ENCODE data around the gene USP22.
A peak's percentile ranks its signal among the peaks of the same experiment; 100 is the strongest.

- TF ChIP-seq CTCF (optimal IDR thresholded peaks at IDR 0.05 in 1 of 3, IDR thresholded peaks at IDR 0.05 in 1 of 3, conservative IDR thresholded peaks at IDR 0.05 in 1 of 3; ENCODE audit: extremely low read depth in 1 of 3, insufficient read depth in 2 of 3, low read length in 3 of 3) (peak; percentile 31 to 61 (median 53)), EZH2 (IDR thresholded peaks at IDR 0.05; ENCODE audit: low read length) (no peak)
These were observed 2.8 kb downstream of the USP22 start for GRCh38 chr17:21039839-21040575.

Measured in keratinocyte (primary cell).